ENCODE data around the gene MATN1. TPM values are rescaled to one million over a fixed set of nuclear protein-coding genes. Genes with fewer than 3 reads are reported as not detected.

The MATN1 gene
- total and polyA plus RNA-seq, 2 of the 4 experiments (the other 2 are of a cell fraction): 0.27 TPM; not detected in 1

DNA sequence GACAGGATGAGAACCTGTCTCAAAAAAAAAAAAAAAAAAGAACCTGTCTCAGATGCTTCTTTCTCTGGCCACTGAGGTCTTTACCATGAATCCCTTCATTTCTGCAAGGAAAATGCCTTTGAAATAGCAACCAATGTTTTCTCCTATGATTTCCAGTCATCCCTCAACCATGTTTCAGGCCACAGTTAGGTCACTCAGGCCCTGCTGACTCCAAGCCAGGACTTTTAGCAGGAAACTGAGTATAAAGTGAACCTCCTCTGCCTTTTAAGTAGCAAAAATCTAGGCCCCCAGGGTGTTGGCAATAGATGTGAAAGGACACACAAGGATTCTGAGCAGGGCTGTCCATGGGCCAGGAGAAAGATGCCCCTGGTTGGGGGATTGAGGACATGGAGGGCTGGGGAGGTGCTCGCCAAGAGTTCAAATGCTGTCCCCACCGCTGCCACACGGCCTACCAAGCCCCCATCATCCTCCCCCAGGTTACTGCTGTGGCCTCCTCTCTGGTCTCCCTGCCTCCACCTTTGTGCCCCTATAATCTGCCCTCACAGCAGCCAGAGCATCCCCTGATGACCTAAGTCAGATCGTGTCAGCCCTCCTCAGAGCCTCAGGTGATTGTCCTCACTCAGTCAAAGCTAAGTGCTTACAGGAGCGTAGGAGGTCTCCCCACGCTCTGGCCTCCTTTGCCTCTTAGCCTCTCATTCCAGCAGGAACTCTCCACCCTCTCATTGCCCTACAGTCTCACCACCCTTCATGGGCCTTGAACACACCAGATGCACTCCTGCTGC is 54.6 kb downstream of the MATN1 start:
- H2BK15ac ChIP-seq (ENCODE audit: low read depth, low read length): no peak overlapping the region
- no peak overlapping the region for H3K27ac ChIP-seq (ENCODE audit: insufficient read depth, low read length)
- intact Hi-C loops (cut with micrococcal nuclease): no loop called here
- no peaks in the 10 kb centered on the region for H3K36me3 ChIP-seq (ENCODE audit: control insufficient read depth, insufficient read depth, low read length)
- H3K4me3 ChIP-seq (ENCODE audit: insufficient read depth, low read depth, low read length): no peak overlapping the region
- dilution Hi-C loops (cut with HindIII; ENCODE audit: low sequenced_read_pairs, unreplicated experiment): no loop called here
- no peak overlapping the region for H4K5ac ChIP-seq (ENCODE audit: low read depth, low read length)
- H3K23ac ChIP-seq (ENCODE audit: low read depth, low read length): no peak overlapping the region
- POLR2A ChIA-PET (ENCODE audit: unreplicated experiment): interaction anchor here (0.6 kb wide), 1 partner anchor 1366 kb away, joined by 6 read pairs; no protein-coding TSS in a partner anchor
- DNase-seq (peak; percentile 10), ATAC-seq (ENCODE audit: low read depth) (no peak)
- H3K9ac ChIP-seq (ENCODE audit: low read depth, low read length): no peak overlapping the region
- peaks cover 13% of the 10 kb centered on the region for H3K27me3 ChIP-seq (ENCODE audit: control insufficient read depth, insufficient read depth, low read length)
- H2AFZ ChIP-seq (replicated peaks; ENCODE audit: low read length, poor library complexity): peak overlapping the region; percentile 37
- no peak overlapping the region for H2BK5ac ChIP-seq (ENCODE audit: low read depth, low read length, poor library complexity, severe bottlenecking)
- TF ChIP-seq FOS (IDR thresholded peaks at IDR 0.05; ENCODE audit: low read depth, low read length): no peak
- TF ChIP-seq CTCF (conservative IDR thresholded peaks at IDR 0.05; ENCODE audit: low read depth, low read length): no peak
- no peak for TF ChIP-seq MAZ (IDR thresholded peaks at IDR 0.05; ENCODE audit: borderline replicate concordance, low read depth, low read length)
- no peak for TF ChIP-seq MAFK (IDR thresholded peaks at IDR 0.05; ENCODE audit: low read depth, low read length)
- TF ChIP-seq POLR2A (IDR thresholded peaks at IDR 0.05; ENCODE audit: low read depth, low read length): no peak
- TF ChIP-seq NFE2L2 (IDR thresholded peaks at IDR 0.05; ENCODE audit: low read depth, low read length): no peak
- no peak for TF ChIP-seq SMC3 (IDR thresholded peaks at IDR 0.05; ENCODE audit: low read depth, low read length)
- no peak for TF ChIP-seq CEBPB (IDR thresholded peaks at IDR 0.05; ENCODE audit: low read depth, low read length)
- TF ChIP-seq MXI1 (IDR thresholded peaks at IDR 0.05; ENCODE audit: borderline replicate concordance, low read depth, low read length): no peak
- no peak for TF ChIP-seq BHLHE40 (IDR thresholded peaks at IDR 0.05; ENCODE audit: low read depth, low read length)
- no peak for TF ChIP-seq USF2 (IDR thresholded peaks at IDR 0.05; ENCODE audit: low read depth, low read length)
- no peak for TF ChIP-seq ELK1 (IDR thresholded peaks at IDR 0.05; ENCODE audit: borderline replicate concordance, low read depth, low read length)
- no peak for TF ChIP-seq RAD21 (IDR thresholded peaks at IDR 0.05; ENCODE audit: low read length)
- no peak for TF ChIP-seq RFX5 (IDR thresholded peaks at IDR 0.05; ENCODE audit: low read depth, low read length)
- H4K8ac ChIP-seq (ENCODE audit: low read depth in 2 of 2, low read length in 2 of 2): no peak overlapping the region
- H2AK5ac ChIP-seq (ENCODE audit: low read depth, low read length): no peak overlapping the region
- no peaks in the 10 kb centered on the region for H3K9me1 ChIP-seq (ENCODE audit: insufficient read depth, low read length)
- H3K4ac ChIP-seq (ENCODE audit: low read depth, low read length): no peak overlapping the region
- CTCF ChIA-PET: no interaction called here
- no peak overlapping the region for H3K56ac ChIP-seq (ENCODE audit: extremely low read depth, insufficient read depth, low read length)
- 57% methylated on average over 4 of the region's 6 CpGs; no CpG with 5 or more reads in 1 of the 2 experiments for WGBS, 2 experiments (ENCODE audit: extremely low coverage in 2 of 2, insufficient read length in 1 of 2)
- in situ Hi-C loops (cut with MboI; ENCODE audit: low sequenced_read_pairs): no loop called here
- H3K79me1 ChIP-seq (ENCODE audit: low read depth in 1 of 2, low read length in 2 of 2): no peaks in the 10 kb centered on the region
- H2BK20ac ChIP-seq (ENCODE audit: low read depth, low read length): no peak overlapping the region
- H3K4me2 ChIP-seq (ENCODE audit: low read depth, low read length): no peak overlapping the region
- no peaks in the 10 kb centered on the region for H3K4me1 ChIP-seq (ENCODE audit: control insufficient read depth, insufficient read depth, low read length)
- H3K18ac ChIP-seq (ENCODE audit: low read depth, low read length): no peak overlapping the region
- H2AK9ac ChIP-seq (replicated peaks; ENCODE audit: low read depth, low read length, poor library complexity): peak overlapping the region; percentile 57
- H2BK120ac ChIP-seq (ENCODE audit: low read depth, low read length): no peak overlapping the region
- no TSS peak for BruUV-seq (replicated peaks)
- no peaks in the 10 kb centered on the region for H3K9me3 ChIP-seq (ENCODE audit: control insufficient read depth, insufficient read depth, low read length)
- no peaks in the 10 kb centered on the region for H4K20me1 ChIP-seq (ENCODE audit: insufficient read depth, low read length)
- no peak overlapping the region for H3K14ac ChIP-seq (replicated peaks; ENCODE audit: low read depth, low read length)
- H4K91ac ChIP-seq (ENCODE audit: insufficient read depth, low read depth, low read length): no peak overlapping the region

Data from IMR-90 (cell line).